Measurements from ENCODE around the gene TGFBR3.

TGFBR3 gene

DNA sequence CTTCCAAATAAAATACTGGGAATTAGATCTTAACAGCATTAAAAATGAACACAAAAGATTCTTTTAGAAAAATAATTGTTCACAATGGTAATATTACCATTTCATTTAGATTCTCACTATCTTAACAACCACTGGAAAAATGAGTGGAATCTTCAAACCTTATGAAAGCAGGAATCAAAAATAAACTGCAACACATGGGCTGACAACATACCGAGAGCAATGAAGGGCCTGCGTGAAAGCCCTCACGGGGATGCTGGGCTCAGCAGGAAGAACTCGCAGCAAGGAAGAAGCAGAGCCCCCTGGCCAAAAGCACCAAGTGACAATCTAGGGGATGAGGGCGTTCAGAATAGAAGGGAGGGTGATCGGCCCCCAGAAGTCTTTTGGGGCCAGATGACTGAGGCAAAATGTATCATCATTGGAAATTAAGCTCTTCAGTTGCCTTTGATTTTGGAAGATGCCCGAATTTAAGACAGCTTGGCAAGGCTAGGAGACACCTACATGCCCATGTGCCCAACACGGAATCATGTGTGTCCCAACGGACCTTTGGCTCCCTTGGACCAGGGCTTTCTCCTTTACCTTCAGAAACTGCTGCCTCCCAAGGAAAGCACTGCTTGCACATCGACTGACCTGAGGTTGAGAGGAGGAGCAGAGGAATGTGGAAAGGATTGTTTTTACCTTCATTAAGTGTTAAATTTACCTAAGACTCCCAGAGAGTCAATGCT is 103.9 kb downstream of the TGFBR3 start:
- no peak overlapping the region for H3K27ac ChIP-seq (ENCODE audit: low read depth, low read length)
- H3K27me3 ChIP-seq (ENCODE audit: low read length): no peaks in the 10 kb centered on the region; the same call in 1 of the 2 replicates
- no peaks in the 10 kb centered on the region for H3K79me2 ChIP-seq (ENCODE audit: insufficient read depth, low read length)
- no peaks in the 10 kb centered on the region for H3F3A ChIP-seq (ENCODE audit: insufficient read depth)
- no peaks in the 10 kb centered on the region for H4K20me1 ChIP-seq (ENCODE audit: low read depth, low read length)
- H3K36me3 ChIP-seq (ENCODE audit: low read length): no peaks in the 10 kb centered on the region
- no peak overlapping the region for H3K4me3 ChIP-seq (ENCODE audit: insufficient read depth, low read length, poor library complexity, severe bottlenecking)
- H3K9me3 ChIP-seq (ENCODE audit: insufficient read depth, low read length): no peaks in the 10 kb centered on the region
- no peak overlapping the region for H2AFZ ChIP-seq (ENCODE audit: low read depth, low read length, severe bottlenecking)
- no peak overlapping the region for H3K4me2 ChIP-seq (ENCODE audit: low read depth, low read length, poor library complexity, severe bottlenecking)
- TF ChIP-seq CTCF (IDR thresholded peaks at IDR 0.05; ENCODE audit: insufficient read depth, low read length, poor library complexity, severe bottlenecking) (no peak), EZH2phosphoT487 (conservative IDR thresholded peaks at IDR 0.05; ENCODE audit: low read length) (no peak)
- H3K9me2 ChIP-seq (replicated peaks; ENCODE audit: insufficient read depth, low read length): no peaks in the 10 kb centered on the region
- H3K9ac ChIP-seq (ENCODE audit: low read length): no peak overlapping the region

DNA sequence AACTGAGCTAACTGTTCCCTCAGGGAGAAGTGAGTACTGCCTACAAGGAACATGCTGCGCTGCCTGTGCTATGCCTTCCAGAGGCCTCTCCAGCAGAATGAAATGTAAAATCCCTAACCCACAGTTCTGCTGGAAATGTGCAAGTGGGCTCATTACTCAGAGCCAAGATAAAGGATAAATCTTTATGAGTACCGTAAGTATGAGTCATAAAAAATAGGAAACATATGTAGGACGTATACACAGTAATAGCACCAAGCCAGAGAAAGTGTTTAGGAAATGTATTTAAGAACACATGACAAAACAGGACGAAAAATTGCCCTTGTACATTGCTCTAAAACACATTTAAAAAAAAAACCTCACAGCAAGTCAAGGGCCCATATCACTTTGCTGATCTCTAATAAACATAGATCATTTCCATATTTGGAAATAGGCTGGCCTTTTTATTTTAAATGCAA is 104.6 kb downstream of the TGFBR3 start:
- no peak overlapping the region for H3K4me3 ChIP-seq (ENCODE audit: insufficient read depth, low read length, poor library complexity, severe bottlenecking)
- H3F3A ChIP-seq (ENCODE audit: insufficient read depth): no peaks in the 10 kb centered on the region
- H2AFZ ChIP-seq (ENCODE audit: low read depth, low read length, severe bottlenecking): no peak overlapping the region
- H3K27ac ChIP-seq (ENCODE audit: low read depth, low read length): no peak overlapping the region
- no peaks in the 10 kb centered on the region for H3K9me3 ChIP-seq (ENCODE audit: insufficient read depth, low read length)
- H3K36me3 ChIP-seq (ENCODE audit: low read length): no peaks in the 10 kb centered on the region
- H3K9me2 ChIP-seq (replicated peaks; ENCODE audit: insufficient read depth, low read length): no peaks in the 10 kb centered on the region
- no peaks in the 10 kb centered on the region for H3K79me2 ChIP-seq (ENCODE audit: insufficient read depth, low read length)
- no peaks in the 10 kb centered on the region for H4K20me1 ChIP-seq (ENCODE audit: low read depth, low read length)
- H3K27me3 ChIP-seq (ENCODE audit: low read length): no peaks in the 10 kb centered on the region; the same call in 1 of the 2 replicates
- H3K9ac ChIP-seq (ENCODE audit: low read length): no peak overlapping the region
- TF ChIP-seq EZH2phosphoT487 (conservative IDR thresholded peaks at IDR 0.05; ENCODE audit: low read length) (no peak), CTCF (IDR thresholded peaks at IDR 0.05; ENCODE audit: insufficient read depth, low read length, poor library complexity, severe bottlenecking) (no peak)
- H3K4me2 ChIP-seq (ENCODE audit: low read depth, low read length, poor library complexity, severe bottlenecking): no peak overlapping the region

GRCh38 chr1:91779548-91780021 is 106.4 kb downstream of the TGFBR3 start:
- H3K4me3 ChIP-seq (ENCODE audit: insufficient read depth, low read length, poor library complexity, severe bottlenecking): no peak overlapping the region
- H3K27me3 ChIP-seq (ENCODE audit: low read length): no peaks in the 10 kb centered on the region; the same call in 1 of the 2 replicates
- H3K36me3 ChIP-seq (ENCODE audit: low read length): no peaks in the 10 kb centered on the region
- no peak overlapping the region for H3K4me2 ChIP-seq (ENCODE audit: low read depth, low read length, poor library complexity, severe bottlenecking)
- H3K27ac ChIP-seq (ENCODE audit: low read depth, low read length): no peak overlapping the region
- H3K9me2 ChIP-seq (replicated peaks; ENCODE audit: insufficient read depth, low read length): no peaks in the 10 kb centered on the region
- H3K9me3 ChIP-seq (ENCODE audit: insufficient read depth, low read length): no peaks in the 10 kb centered on the region
- no peak overlapping the region for H3K9ac ChIP-seq (ENCODE audit: low read length)
- H3F3A ChIP-seq (ENCODE audit: insufficient read depth): no peaks in the 10 kb centered on the region
- no peak overlapping the region for H2AFZ ChIP-seq (ENCODE audit: low read depth, low read length, severe bottlenecking)
- no peaks in the 10 kb centered on the region for H4K20me1 ChIP-seq (ENCODE audit: low read depth, low read length)
- no peaks in the 10 kb centered on the region for H3K79me2 ChIP-seq (ENCODE audit: insufficient read depth, low read length)
- TF ChIP-seq EZH2phosphoT487 (conservative IDR thresholded peaks at IDR 0.05; ENCODE audit: low read length) (no peak), CTCF (IDR thresholded peaks at IDR 0.05; ENCODE audit: insufficient read depth, low read length, poor library complexity, severe bottlenecking) (no peak)
